Measurements from ENCODE around the gene FZD10. TPM values are rescaled to one million over a fixed set of nuclear protein-coding genes. Genes with fewer than 3 reads are reported as not detected.

The FZD10 gene
- total RNA-seq, 1 experiment from 2014 or later = not detected

DNA sequence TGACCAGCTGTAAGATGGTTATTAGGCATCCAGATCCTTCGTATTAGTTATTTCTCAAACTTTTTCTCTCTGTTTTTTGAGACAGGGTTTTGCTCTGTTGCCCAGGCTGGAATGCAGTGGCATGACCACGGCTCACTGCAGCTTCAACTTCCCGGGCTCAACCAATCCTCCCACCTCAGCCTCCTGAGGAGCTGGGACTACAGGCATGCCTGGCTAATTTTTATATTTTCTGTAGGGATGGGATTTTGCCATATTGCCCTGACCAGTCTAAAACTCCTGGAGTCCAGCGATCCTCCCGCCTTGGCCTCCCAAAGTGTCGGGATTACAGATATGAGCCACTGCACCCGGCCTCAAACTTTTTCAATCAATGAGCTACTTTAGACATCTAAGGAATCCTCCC lies 33.1 kb downstream of the FZD10 start:
- Histone ChIP-seq H3K4me3 (ENCODE audit: low read depth in 2 of 2, low read length in 2 of 2) (no peak overlapping the region), H3K4me1 (ENCODE audit: control insufficient read depth, insufficient read depth, low read length) (no peaks in the 10 kb centered on the region), H3K27ac (ENCODE audit: low read length) (no peak overlapping the region), H3K9me3 (ENCODE audit: control insufficient read depth, insufficient read depth, low read depth, low read length) (no peaks in the 10 kb centered on the region), H3K27me3 (ENCODE audit: control insufficient read depth, insufficient read depth, low read length) (no peaks in the 10 kb centered on the region; the same call in 1 of the 2 replicates), H3K36me3 (ENCODE audit: control insufficient read depth, insufficient read depth, low read length) (no peaks in the 10 kb centered on the region)
- in situ Hi-C loops (cut with HindIII; ENCODE audit: low pct_unique_long_range_greater_than_20kb, low sequenced_read_pairs) (no loop called here), intact Hi-C loops (cut with micrococcal nuclease; ENCODE audit: unreplicated experiment) (no loop called here)
- TF ChIP-seq, protein P1, sequence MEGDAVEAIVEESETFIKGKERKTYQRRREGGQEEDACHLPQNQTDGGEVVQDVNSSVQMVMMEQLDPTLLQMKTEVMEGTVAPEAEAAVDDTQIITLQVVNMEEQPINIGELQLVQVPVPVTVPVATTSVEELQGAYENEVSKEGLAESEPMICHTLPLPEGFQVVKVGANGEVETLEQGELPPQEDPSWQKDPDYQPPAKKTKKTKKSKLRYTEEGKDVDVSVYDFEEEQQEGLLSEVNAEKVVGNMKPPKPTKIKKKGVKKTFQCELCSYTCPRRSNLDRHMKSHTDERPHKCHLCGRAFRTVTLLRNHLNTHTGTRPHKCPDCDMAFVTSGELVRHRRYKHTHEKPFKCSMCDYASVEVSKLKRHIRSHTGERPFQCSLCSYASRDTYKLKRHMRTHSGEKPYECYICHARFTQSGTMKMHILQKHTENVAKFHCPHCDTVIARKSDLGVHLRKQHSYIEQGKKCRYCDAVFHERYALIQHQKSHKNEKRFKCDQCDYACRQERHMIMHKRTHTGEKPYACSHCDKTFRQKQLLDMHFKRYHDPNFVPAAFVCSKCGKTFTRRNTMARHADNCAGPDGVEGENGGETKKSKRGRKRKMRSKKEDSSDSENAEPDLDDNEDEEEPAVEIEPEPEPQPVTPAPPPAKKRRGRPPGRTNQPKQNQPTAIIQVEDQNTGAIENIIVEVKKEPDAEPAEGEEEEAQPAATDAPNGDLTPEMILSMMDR (IDR thresholded peaks at IDR 0.05) = no peak
- TF ChIP-seq SIN3A (IDR thresholded peaks at IDR 0.05; ENCODE audit: borderline replicate concordance, insufficient read depth, low read depth, low read length) = no peak
- no peak for TF ChIP-seq POLR2AphosphoS5 (IDR thresholded peaks at IDR 0.05; ENCODE audit: low read depth, low read length)
- no peak for TF ChIP-seq TCF7L2 (IDR thresholded peaks at IDR 0.05; ENCODE audit: low read depth, low read length)
- TF ChIP-seq REST (IDR thresholded peaks at IDR 0.05; ENCODE audit: insufficient read depth in 1 of 2, low read depth in 2 of 2, low read length in 1 of 2) = no peak
- DNase-seq (ENCODE audit: low read depth, low spot score) = no peak
- no TSS peak for BruUV-seq (replicated peaks)
- CTCF ChIA-PET = interaction anchor here (0.6 kb wide), 1 partner anchor 86 kb away, joined by 3 read pairs; no protein-coding TSS in a partner anchor
- no peak for ATAC-seq
- POLR2A ChIA-PET = no interaction called here

DNA sequence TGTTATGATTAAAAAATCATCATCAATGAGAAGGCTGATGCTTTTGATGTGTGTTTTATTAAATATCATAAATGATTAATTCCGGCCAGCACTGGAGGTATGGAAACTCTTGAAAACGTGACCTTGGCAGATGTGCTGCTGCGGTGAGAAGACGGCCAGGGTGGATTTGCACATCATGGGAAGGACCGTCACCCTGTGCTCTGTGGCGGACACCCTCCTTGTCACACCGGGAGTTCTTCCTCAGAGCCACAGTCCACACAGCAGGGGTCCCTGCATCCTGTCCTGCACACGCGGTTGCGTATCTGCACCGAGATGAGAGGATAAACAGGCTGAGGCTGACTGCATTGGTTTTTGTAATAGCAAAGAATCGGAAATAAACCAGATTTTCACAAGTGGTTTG lies 33.5 kb downstream of the FZD10 start:
- H3K27ac ChIP-seq (ENCODE audit: low read length) = no peak overlapping the region
- POLR2A ChIA-PET = no interaction called here
- no peak overlapping the region for H3K4me3 ChIP-seq (ENCODE audit: low read depth in 2 of 2, low read length in 2 of 2)
- DNase-seq (ENCODE audit: low read depth, low spot score) (no peak), ATAC-seq (no peak)
- H3K36me3 ChIP-seq (ENCODE audit: control insufficient read depth, insufficient read depth, low read length) = no peaks in the 10 kb centered on the region
- in situ Hi-C loops (cut with HindIII; ENCODE audit: low pct_unique_long_range_greater_than_20kb, low sequenced_read_pairs) (no loop called here), intact Hi-C loops (cut with micrococcal nuclease; ENCODE audit: unreplicated experiment) (no loop called here)
- no peaks in the 10 kb centered on the region for H3K4me1 ChIP-seq (ENCODE audit: control insufficient read depth, insufficient read depth, low read length)
- no peaks in the 10 kb centered on the region; the same call in 1 of the 2 replicates for H3K27me3 ChIP-seq (ENCODE audit: control insufficient read depth, insufficient read depth, low read length)
- no peaks in the 10 kb centered on the region for H3K9me3 ChIP-seq (ENCODE audit: control insufficient read depth, insufficient read depth, low read depth, low read length)
- no TSS peak for BruUV-seq (replicated peaks)
- TF ChIP-seq, protein P1 (IDR thresholded peaks at IDR 0.05) = no peak
- TF ChIP-seq REST (IDR thresholded peaks at IDR 0.05; ENCODE audit: insufficient read depth in 1 of 2, low read depth in 2 of 2, low read length in 1 of 2) (no peak), POLR2AphosphoS5 (IDR thresholded peaks at IDR 0.05; ENCODE audit: low read depth, low read length) (no peak), TCF7L2 (IDR thresholded peaks at IDR 0.05; ENCODE audit: low read depth, low read length) (no peak), SIN3A (IDR thresholded peaks at IDR 0.05; ENCODE audit: borderline replicate concordance, insufficient read depth, low read depth, low read length) (no peak)
- CTCF ChIA-PET = interaction anchor here (0.6 kb wide), 1 partner anchor 85 kb away, joined by 3 read pairs; no protein-coding TSS in a partner anchor
